Transverse colon (tissue), 4 donors: Measurements from ENCODE around the gene SEMA5B.

ENCODE experiments used
- CTCF ChIP-seq, 5 experiments: fragments of 200-600 bp in 3 of 5; fragments of 450-650 bp in 2 of 5; sonication (generic) in 3 of 5; IDR thresholded peaks; 1 replicate in 2 of 5; 2 replicates in 3 of 5; pipeline ENCODE4 v1.5.1; 2016 to 2017; ENCODE audit warnings: antibody characterized with exemption in 5 of 5, inconsistent platforms in 3 of 5, mild to moderate bottlenecking in 2 of 5, moderate library complexity in 1 of 5
- POLR2AphosphoS5 ChIP-seq, 3 donors: sonication (generic); formaldehyde crosslinking; IDR thresholded peaks; one replicate each; pipeline ENCODE4 v1.6.1; 2016; ENCODE audit warnings: antibody characterized with exemption in 3 of 3

- no peak for TF ChIP-seq POLR2AphosphoS5 (IDR thresholded peaks at IDR 0.05)
- no peak for TF ChIP-seq CTCF (IDR thresholded peaks at IDR 0.05)
Observed at GRCh38 chr3:123067689-123068600, 40.4 kb upstream of the SEMA5B start.
